HG03575 (cell line): ENCODE results near the gene KANK4.
"Not testable (repeated sequence)": the region's sequence is repeated elsewhere in the genome, so short reads cannot be mapped to it uniquely, and the experiment has no call there.

Source experiments
- ATAC-seq: cut with Tn5 transposase; IDR thresholded peaks from one replicate; pipeline ENCODE4 v1.9.1; 2021; ENCODE audit not compliant: unreplicated experiment, insufficient number of reproducible peaks, low FRiP score; ENCODE audit errors: extremely low read depth

The KANK4 gene

DNA sequence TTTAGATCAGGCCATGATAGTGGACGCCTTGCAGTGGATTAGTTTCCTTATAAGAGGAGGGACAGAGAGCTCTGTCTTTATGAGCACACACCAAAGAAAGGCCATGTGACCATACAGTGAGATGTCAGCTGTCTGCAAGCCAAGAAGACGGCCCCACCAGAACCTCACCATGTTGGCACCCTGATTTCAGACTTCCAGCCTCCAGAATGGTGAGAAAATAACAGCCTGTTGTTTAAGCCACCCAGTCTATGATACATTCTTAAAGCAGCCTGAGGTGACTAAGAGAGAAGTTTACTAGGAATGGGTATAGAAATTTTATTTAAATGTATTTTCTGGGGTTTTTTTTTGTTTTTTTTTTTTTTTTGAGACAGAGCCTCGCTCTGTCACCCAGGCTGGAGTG lies 95.1 kb downstream of the KANK4 start:
- no peak for ATAC-seq

DNA sequence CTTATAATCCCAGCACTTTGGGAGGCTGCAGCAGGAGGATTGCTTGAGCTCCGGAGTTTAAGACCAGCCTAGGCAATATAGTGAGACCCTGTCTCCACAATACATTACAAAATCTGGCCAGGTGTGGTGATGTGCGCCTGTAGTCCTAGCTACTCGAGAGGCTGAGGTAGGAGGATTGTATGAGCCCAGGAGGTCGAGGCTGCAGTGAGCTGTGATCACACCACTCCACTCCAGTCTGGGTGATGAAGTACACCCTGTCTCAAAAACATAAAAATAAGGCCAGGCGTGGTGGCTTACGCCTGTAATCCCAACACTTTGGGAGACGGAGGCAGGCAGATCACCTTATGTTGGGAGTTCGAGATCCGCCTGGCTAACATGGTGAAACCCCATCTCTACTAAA lies 96.9 kb downstream of the KANK4 start:
- no peak for ATAC-seq

DNA sequence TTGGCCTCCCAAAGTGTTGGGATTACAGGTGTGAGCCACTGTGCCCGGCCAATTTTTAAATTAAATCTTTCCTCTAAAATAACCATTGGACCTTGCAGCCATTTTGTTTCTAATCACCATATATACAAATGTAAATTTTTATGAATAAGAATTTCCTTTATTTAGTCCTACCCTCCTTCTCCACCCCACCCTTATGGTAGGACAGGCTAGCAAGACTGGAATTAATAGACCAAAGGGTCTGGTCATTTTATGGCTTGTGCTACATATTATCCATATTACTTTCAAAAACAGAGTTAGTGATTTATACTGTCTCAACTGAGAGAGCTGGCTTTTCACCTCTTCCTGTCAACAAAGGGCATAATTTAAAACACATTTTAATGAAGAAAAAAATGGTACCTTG lies 98.1 kb downstream of the KANK4 start:
- ATAC-seq, result no peak

DNA sequence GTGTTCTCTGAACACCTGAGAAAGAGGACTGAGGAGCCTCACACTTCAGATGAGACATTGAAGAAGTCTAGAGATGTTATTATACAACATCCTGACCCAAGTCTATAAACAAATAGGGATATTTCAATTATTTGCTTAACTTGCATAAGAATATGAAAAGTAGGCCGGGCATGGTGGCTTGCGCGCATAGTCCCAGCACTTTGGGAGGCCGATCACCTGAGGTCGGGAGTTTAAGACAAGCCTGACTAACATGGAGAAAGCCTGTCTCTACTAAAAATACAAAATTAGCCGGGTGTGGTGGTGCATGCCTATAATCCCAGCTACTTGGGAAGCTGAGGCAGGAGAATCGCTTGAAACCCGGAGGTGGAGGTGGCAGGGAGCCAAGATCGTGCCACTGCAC lies 98.8 kb downstream of the KANK4 start:
- ATAC-seq, result not testable (repeated sequence)

DNA sequence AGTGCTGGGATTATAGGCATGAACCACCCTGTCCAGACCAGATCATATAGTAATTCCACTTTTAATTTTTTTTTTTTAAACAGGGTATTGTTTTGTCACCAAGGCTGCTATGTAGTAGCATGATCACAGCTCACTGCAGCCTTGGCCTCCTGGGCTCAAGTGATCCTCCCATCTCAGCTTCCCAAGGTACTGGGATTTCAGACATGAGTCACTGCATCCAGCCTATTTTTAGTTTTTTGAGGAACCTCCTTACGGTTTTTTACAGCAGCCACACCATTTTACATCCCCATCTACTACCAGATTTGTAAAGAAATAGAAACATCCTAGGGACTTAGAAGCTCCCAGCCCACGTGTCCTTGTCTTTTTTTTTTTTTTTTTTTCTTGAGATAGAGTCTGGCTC lies 100.6 kb downstream of the KANK4 start:
- no peak for ATAC-seq

DNA sequence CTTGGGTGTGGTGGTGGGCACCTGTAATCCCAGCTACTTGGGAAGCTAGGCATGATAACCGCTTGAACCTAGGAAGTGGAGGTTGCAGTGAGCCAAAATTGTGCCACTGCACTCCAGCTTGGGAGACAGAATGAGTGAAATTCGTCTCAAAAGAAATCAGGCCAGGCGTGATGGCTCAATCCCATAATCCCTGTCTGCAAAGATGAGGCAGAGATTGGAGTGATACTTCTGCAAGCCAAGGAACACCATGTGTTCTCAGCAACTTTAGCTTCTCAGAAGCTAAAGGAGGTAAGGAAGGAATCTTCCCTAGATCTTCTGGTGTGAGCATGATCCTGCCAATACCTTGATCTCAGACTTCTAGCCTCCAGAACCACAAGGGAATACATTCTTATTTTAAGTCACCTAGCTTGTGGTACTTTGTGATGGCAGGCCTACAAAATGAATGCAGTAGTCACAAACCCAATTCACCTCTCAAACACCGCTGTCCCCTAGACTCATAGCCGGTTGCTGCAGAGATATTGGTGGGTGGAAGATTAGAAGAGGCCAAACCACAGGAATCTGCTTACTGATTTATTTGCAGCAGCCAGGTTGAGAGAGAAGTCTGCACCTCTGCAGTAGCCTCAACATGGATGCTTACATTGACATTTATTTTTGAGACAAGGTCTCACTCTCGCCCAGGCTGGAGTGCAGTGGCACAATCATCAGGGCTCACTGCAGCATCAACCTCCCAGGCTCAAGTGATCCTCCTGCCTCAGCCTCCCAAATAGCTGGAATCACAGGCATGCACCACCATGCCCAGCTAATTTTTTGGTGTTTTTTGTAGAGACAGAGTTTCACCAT lies 105.9 kb downstream of the KANK4 start:
- no peak for ATAC-seq

DNA sequence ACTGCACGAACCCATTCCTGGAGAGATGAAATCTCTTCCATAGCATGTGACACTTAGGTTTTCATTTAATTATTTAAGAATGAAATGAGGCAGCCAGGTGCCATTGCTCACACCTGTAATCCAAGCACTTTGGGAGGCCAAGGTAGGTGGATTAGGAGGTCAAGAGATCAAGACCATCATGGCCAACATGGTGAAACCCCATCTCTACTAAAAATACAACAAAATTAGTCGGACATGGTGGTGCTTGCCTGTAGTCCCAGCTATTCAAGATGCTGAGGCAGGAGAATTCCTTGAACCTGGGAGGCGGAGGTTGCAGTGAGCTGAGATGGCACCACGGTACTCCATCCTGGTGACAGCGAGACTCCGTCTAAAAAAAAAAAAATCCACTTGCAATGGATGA lies 106.8 kb downstream of the KANK4 start:
- no peak for ATAC-seq

DNA sequence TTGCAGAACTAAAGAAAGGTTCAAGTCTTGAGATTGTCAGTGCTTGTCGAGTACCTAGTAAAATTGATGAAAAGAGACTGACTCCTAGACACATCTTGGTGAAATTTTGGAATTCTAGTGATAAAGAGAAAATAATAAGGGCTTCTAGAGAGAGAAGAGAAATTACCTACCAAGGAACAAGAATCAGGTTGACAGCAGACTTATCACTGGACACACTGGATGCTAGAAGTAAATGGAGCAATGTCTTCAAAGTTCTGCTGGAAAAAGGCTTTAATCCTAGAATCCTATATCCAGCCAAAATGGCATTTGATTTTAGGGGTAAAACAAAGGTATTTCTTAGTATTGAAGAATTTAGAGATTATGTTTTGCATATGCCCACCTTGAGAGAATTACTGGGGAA lies 108.3 kb downstream of the KANK4 start:
- no peak for ATAC-seq

DNA sequence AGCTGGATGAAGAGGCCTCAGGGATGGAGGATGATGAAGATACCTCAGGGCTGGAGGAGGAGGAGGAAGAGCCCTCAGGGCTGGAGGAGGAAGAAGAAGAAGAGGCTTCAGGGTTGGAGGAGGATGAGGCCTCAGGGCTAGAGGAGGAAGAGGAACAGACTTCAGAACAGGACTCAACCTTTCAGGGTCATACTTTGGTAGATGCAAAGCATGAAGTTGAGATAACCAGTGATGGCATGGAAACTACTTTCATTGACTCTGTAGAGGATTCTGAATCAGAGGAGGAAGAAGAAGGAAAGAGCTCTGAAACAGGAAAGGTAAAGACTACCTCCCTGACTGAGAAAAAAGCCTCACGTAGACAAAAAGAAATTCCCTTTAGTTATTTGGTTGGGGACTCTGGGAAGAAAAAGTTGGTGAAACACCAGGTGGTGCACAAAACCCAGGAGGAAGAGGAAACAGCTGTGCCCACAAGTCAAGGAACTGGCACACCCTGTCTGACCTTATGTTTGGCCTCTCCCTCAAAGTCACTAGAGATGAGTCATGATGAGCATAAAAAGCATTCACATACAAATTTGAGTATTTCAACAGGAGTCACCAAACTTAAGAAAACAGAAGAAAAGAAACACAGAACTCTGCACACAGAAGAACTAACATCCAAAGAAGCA lies 109.2 kb downstream of the KANK4 start:
- no peak for ATAC-seq

DNA sequence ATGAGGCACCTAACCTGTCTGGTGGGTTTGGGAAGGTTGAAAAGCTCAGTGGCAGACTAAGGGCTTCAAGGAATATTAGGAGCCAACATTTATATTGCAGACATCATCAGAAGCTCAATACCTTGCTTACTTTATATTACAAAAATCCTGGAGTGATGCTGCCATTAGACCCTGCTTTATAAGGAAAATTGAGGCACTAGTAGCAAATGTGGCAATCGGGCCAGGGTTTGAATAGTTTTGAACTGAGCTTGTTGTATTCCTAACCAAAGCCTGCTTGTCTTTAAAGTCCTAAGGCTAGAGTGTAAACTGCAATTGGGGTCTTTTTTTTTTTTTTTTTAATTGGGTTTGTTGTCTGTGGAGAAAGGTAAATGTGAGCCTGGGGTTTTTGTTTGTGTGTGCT lies 110.3 kb downstream of the KANK4 start:
- no peak for ATAC-seq

DNA sequence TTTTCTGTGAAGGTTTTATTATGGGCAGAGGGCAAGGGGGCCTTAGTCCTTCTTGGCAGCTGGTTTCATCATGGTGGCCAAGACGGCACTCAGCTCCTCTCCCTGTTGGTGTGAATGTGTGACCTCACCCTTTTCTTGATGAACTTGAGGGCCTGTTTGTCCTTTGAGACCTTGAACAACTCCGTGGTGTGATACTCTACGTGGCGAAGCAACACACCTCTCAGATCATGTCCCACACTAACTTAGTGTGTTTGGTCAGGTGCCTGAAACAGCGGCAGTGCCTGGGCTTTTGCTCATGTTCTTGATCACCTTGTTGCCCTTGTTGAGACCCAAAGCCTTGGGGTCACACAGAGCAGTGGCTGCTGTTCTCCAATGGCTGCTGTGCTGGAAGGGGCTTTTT lies 111.1 kb downstream of the KANK4 start:
- ATAC-seq, result no peak

DNA sequence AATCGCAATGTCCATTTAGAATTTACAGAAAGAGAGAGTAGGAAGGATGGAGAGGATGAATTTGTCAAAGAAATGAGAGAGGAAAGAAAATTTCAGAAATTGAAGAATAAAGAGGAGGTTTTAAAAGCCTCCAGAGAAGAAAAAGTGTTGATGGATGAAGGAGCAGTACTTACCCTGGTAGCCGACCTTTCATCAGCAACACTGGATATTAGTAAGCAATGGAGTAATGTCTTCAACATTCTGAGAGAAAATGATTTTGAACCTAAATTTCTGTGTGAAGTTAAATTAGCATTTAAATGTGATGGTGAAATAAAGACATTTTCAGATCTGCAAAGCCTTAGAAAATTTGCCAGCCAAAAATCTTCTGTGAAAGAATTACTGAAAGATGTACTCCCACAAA lies 112.0 kb downstream of the KANK4 start:
- no peak for ATAC-seq

DNA sequence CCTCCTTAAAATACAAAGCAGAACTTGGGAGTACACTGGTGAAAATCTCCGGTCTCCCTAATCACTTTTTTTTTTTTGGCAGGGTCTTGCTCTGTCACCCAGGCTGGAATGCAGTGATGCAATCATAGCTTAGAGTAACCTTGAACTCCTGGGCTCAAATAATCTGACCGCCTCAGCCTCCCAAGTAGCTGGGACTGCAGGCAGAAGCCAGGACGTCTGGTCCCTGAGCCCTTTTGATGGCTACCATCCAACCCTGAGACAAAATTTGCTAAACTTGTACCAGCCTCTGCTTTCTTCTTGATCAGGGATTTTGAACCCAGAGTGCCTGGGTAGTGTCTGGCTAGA lies 120.5 kb downstream of the KANK4 start:
- ATAC-seq, result no peak

DNA sequence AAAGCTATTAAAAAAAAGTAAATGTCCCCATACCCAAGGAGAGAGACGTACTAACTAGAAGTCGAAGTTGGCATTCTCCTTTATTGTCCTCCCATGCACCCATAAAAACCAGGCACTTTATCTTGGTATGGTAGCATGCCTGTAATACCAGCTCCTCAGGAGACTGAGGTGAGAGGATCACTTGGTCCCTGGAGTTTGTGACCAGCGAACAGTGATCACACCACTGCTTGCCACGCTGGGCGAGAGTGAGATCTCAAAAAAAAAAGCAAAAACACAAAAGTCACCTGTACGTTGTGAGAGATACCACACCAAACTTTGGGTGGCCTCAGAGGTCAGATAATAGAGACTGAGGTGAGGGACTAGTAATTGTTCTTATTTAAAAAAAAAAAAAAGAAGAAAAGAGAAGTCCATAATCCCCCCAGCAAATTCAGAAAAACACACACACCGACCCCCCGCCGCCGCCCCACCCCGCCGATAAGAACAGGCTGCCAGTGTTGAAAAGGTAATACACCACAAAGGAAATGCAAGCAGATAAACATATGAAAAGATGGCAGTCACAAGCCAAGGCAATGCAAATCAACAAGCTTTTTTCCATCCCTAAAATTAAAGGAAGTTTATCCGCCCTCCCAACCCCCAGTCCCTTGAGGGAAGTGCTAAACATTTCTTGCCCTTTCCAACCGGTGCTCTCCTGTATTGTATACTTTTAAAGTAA lies 121.0 kb downstream of the KANK4 start:
- ATAC-seq, result no peak

DNA sequence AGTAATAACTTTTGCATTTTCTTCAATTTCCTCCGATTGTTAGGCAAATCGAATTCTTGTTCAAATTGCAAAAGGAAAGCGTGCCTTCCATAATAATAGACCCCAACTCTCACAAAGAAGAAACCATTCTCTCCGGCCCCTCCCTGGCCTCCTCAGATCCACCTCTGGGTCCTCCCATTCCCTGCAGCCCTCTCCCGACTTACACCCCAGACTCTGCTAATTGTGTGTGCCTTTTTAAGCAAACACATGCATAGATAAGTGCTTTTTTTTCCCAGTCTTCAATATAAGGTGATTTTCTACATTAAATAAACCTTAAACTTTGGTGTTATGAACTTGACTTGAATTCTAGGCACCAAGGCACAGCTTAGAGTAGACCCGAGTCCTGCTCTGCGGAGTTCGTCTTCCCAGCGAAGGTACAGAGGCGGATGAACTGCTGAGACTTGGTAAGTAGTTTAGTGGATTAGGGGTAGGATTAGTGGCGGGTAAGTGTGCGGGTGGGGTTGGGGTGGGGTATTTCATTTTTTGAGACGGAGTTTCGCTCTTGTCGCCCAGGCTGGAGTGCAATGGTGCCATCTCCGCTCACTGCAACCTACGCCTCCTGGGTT lies 123.0 kb downstream of the KANK4 start:
- ATAC-seq, result no peak

DNA sequence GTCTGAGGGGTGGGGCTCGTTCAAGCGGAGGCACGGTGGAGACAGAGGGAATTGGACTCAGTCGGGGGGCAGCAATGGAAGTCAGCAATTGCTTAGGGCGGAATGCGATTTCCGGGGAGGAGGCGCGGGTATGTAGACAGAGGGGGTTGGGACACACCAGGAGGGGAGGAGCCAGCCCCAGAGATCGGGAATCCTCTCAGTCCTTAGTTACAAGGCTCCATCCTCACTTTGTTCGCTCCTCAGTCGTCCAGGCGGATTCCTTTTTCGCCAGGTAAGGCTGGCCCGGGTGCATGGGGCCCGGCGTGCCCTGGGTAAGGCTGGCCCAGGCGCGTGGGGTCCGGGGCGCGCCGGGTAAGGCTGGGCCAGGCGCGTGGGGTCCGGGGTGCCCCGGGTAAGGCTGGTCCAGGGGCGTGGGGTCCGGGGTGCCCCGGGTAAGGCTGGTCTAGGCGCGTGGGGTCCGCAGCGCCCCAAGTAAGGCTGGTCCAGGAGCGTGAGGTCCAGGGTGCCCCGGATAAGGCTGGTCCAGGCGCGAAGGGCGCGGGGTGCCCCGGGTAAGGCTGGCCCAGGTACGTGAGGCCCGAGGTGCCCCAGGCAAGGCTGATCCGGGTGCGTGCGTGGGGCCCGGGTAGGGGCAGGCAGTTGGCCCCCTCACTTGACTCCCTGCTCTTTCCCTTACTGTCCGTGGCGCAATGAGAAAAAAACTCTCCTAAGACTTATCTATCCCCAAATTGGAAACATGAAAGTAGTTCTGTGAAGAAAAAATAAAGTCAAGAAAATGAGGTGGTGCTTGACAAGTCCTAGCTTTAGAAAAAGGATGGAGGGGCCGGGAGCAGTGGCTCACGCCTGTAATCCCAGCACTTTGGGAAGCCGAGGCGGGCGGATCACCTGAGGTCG lies 124.3 kb downstream of the KANK4 start, which contains the start of gene L1TD1:
Gene L1TD1 (plus strand): TSS at position 199 of the 894 bp plus-strand sequence. CDS start 11,780 bp downstream, outside the sequence.
- ATAC-seq, result no peak

DNA sequence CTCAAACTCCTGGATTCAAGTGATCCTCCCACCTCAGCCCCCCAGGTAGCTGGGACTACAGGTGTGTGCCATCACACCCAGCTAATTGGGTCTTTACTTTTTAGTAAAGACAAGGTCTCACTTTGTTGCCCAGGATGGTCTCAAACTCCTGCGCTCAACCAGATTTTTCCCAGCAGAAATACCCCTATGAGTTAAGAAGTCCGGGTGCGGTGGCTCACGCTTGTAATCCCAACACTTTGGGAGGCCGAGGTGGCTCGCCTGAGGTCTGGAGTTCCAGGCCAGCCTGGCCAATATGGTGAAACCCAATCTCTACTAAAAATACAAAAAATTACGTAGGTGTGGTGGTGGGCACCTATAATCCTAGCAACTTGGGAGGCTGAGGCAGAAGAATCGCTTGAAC lies 131.1 kb downstream of the KANK4 start:
- ATAC-seq, result no peak

DNA sequence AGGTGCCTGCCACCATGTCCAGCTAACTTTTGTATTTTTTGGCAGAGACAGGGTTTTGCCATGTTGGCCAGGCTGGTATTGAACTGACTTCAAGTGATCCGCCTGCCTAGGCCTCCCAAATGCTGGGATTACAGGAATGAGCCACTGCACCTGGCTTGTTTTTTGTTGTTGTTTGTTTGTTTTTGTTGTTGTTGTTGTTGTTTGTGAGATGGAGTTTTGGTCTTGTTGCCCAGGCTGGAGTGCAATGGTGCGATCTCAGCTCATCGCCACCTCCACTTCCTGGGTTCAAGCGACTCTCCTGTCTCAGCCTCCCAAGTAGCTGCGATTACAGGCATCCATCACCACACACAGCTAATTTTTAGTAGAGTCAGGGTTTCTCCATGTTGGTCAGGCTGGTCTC lies 131.7 kb downstream of the KANK4 start:
- ATAC-seq, result no peak
